Measurements from ENCODE around the gene MIDN.

MIDN gene

DNA sequence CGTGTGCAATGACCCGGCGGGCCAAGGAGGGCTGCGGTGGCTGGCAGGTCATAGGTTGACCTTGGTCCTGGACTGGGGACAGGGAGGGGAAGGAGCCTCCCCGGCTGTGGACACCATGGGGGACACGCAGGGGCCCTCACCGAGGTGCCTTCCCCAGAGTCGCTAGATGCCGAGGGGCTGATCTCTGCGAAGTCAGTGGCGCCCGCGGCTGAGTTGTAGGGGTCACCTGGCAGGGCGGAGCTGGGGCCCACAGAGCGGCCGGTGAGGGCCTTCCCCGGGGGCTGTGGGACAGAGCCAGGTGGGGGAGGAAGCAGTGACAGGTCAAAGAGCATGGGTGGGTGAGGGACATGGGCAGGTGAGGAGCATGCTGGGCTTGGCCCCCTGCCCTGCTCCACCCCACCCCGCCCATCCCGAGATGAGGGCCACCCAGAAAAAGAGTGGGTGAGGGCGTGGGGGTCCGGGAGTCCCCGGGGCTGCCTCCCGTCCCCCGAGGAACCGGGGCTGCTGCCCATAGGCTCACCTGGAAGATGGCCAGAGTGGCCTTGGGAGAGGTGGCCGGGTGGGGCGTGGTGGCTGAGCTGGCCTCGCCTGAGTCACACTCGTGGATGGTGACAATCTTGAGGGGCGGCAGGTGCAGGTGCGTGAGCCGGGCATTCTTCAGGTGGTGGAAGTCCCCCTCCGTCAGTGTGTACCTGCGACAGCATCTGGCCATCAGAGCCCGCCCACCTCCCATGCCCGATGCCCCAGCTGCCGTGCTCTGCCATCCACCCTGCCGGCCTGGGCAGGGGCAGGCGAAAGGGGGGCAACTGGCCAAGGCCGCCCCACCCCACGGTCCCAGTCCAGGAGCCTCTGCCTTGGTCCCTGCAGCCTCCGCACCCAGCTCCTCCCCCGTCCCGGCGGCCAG, 14.1 kb upstream of the MIDN start:
- ChIA-PET CTCF (interaction anchor here (0.7 kb wide), 1 partner anchor 12 kb away, joined by 5 read pairs; no protein-coding TSS in a partner anchor), POLR2A (no interaction called here)
- Histone ChIP-seq H3K27ac (ENCODE audit: extremely low read depth, low read depth, low read length) (no peak overlapping the region), H3K4me1 (ENCODE audit: control insufficient read depth, insufficient read depth, low read length) (no peaks in the 10 kb centered on the region; the same call in 1 of the 2 replicates), H3K9me3 (ENCODE audit: control insufficient read depth, insufficient read depth, low read depth, low read length) (no peaks in the 10 kb centered on the region), H3K36me3 (ENCODE audit: control insufficient read depth in 2 of 2, insufficient read depth in 1 of 2, low read length in 2 of 2) (peaks cover 0 to 37% of the 10 kb centered on the region in 2 experiments; a peak in 1 of 3 replicates), H3K4me3 (ENCODE audit: low read depth, low read length) (no peak overlapping the region)
- peak; percentile 52 for TF ChIP-seq KLF1 (tag by site-specific recombination; IDR thresholded peaks at IDR 0.05)
- TF ChIP-seq ZNF394 (tag by site-specific recombination; IDR thresholded peaks at IDR 0.05; ENCODE audit: borderline replicate concordance): no peak
- peak; percentile 45 for TF ChIP-seq BCL11B (tag by site-specific recombination; IDR thresholded peaks at IDR 0.05; ENCODE audit: low read depth)
- 0 out of 2 replicates have a peak, but pooled peaks have one; percentile 25 for TF ChIP-seq SCRT2 (tag by site-specific recombination; IDR thresholded peaks at IDR 0.05)
- TF ChIP-seq, protein P1, sequence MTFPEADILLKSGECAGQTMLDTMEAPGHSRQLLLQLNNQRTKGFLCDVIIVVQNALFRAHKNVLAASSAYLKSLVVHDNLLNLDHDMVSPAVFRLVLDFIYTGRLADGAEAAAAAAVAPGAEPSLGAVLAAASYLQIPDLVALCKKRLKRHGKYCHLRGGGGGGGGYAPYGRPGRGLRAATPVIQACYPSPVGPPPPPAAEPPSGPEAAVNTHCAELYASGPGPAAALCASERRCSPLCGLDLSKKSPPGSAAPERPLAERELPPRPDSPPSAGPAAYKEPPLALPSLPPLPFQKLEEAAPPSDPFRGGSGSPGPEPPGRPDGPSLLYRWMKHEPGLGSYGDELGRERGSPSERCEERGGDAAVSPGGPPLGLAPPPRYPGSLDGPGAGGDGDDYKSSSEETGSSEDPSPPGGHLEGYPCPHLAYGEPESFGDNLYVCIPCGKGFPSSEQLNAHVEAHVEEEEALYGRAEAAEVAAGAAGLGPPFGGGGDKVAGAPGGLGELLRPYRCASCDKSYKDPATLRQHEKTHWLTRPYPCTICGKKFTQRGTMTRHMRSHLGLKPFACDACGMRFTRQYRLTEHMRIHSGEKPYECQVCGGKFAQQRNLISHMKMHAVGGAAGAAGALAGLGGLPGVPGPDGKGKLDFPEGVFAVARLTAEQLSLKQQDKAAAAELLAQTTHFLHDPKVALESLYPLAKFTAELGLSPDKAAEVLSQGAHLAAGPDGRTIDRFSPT (tag by site-specific recombination; IDR thresholded peaks at IDR 0.05): peak; percentile 88
- TF ChIP-seq ZBTB20 (tag by site-specific recombination; IDR thresholded peaks at IDR 0.05): no peak
- no peak for TF ChIP-seq ZNF391 (tag by site-specific recombination; IDR thresholded peaks at IDR 0.05; ENCODE audit: borderline replicate concordance, low read depth)
- TF ChIP-seq KLF8 (tag by site-specific recombination; IDR thresholded peaks at IDR 0.05): peak; percentile 48; the same call in 1 of the 2 replicates

DNA sequence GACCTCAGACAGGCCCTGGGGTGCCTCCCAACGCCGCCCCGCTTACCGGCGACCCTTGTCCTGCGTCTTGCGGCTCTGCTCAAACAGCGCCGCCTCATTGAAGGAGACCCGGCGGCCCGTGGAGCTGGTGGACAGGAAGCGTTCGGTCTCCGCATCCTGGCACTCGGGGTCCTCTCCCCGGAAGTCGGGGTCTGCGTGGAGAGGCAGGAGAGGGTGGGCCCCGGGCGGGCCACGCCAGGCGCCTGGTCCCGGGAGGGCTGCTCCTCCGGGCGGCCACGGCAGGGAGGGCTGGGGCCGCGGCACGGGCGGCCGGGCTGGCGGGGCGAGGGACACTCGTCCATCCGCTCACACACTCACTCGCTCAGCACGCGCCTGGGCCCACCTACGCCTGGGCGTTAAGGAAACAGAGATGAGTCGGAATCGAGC, 13.4 kb upstream of the MIDN start:
- Histone ChIP-seq H3K27ac (ENCODE audit: extremely low read depth, low read depth, low read length) (no peak overlapping the region), H3K4me3 (ENCODE audit: low read depth, low read length) (no peak overlapping the region), H3K9me3 (ENCODE audit: control insufficient read depth, insufficient read depth, low read depth, low read length) (no peaks in the 10 kb centered on the region), H3K36me3 (ENCODE audit: control insufficient read depth in 2 of 2, insufficient read depth in 1 of 2, low read length in 2 of 2) (peaks cover 0 to 37% of the 10 kb centered on the region in 2 experiments; a peak in 1 of 3 replicates), H3K4me1 (ENCODE audit: control insufficient read depth, insufficient read depth, low read length) (no peaks in the 10 kb centered on the region; the same call in 1 of the 2 replicates)
- CTCF ChIA-PET: interaction anchor here (0.7 kb wide), 1 partner anchor 13 kb away, joined by 5 read pairs; no protein-coding TSS in a partner anchor
- TF ChIP-seq KLF8 (tag by site-specific recombination; IDR thresholded peaks at IDR 0.05): no peak
- TF ChIP-seq SP3 (tag by site-specific recombination; IDR thresholded peaks at IDR 0.05): no peak
- no peak for TF ChIP-seq ZNF521 (tag by site-specific recombination; IDR thresholded peaks at IDR 0.05)
- no peak for TF ChIP-seq ZNF660 (tag by site-specific recombination; IDR thresholded peaks at IDR 0.05)
- no peak for TF ChIP-seq ZNF184 (tag by site-specific recombination; IDR thresholded peaks at IDR 0.05)
- TF ChIP-seq, protein P2, sequence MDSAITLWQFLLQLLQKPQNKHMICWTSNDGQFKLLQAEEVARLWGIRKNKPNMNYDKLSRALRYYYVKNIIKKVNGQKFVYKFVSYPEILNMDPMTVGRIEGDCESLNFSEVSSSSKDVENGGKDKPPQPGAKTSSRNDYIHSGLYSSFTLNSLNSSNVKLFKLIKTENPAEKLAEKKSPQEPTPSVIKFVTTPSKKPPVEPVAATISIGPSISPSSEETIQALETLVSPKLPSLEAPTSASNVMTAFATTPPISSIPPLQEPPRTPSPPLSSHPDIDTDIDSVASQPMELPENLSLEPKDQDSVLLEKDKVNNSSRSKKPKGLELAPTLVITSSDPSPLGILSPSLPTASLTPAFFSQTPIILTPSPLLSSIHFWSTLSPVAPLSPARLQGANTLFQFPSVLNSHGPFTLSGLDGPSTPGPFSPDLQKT (IDR thresholded peaks at IDR 0.05; ENCODE audit: borderline replicate concordance, low read depth, low read length): no peak
- TF ChIP-seq, protein P3, sequence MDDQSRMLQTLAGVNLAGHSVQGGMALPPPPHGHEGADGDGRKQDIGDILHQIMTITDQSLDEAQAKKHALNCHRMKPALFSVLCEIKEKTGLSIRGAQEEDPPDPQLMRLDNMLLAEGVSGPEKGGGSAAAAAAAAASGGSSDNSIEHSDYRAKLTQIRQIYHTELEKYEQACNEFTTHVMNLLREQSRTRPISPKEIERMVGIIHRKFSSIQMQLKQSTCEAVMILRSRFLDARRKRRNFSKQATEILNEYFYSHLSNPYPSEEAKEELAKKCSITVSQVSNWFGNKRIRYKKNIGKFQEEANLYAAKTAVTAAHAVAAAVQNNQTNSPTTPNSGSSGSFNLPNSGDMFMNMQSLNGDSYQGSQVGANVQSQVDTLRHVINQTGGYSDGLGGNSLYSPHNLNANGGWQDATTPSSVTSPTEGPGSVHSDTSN (CRISPR knock-in tag; IDR thresholded peaks at IDR 0.05): no peak
- no peak for TF ChIP-seq ZNF202 (tag by site-specific recombination; IDR thresholded peaks at IDR 0.05; ENCODE audit: borderline replicate concordance)
- no peak for TF ChIP-seq ZNF248 (tag by site-specific recombination; IDR thresholded peaks at IDR 0.05)
- no peak for TF ChIP-seq YY2 (tag by site-specific recombination; IDR thresholded peaks at IDR 0.05)
- no peak for TF ChIP-seq KLF7 (tag by site-specific recombination; IDR thresholded peaks at IDR 0.05; ENCODE audit: borderline replicate concordance)
- TF ChIP-seq, protein P4, sequence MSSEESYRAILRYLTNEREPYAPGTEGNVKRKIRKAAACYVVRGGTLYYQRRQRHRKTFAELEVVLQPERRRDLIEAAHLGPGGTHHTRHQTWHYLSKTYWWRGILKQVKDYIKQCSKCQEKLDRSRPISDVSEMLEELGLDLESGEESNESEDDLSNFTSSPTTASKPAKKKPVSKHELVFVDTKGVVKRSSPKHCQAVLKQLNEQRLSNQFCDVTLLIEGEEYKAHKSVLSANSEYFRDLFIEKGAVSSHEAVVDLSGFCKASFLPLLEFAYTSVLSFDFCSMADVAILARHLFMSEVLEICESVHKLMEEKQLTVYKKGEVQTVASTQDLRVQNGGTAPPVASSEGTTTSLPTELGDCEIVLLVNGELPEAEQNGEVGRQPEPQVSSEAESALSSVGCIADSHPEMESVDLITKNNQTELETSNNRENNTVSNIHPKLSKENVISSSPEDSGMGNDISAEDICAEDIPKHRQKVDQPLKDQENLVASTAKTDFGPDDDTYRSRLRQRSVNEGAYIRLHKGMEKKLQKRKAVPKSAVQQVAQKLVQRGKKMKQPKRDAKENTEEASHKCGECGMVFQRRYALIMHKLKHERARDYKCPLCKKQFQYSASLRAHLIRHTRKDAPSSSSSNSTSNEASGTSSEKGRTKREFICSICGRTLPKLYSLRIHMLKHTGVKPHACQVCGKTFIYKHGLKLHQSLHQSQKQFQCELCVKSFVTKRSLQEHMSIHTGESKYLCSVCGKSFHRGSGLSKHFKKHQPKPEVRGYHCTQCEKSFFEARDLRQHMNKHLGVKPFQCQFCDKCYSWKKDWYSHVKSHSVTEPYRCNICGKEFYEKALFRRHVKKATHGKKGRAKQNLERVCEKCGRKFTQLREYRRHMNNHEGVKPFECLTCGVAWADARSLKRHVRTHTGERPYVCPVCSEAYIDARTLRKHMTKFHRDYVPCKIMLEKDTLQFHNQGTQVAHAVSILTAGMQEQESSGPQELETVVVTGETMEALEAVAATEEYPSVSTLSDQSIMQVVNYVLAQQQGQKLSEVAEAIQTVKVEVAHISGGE (tag by site-specific recombination; conservative IDR thresholded peaks at IDR 0.05; ENCODE audit: low read depth): no peak
- TF ChIP-seq ZNF549 (tag by site-specific recombination; IDR thresholded peaks at IDR 0.05): no peak
- TF ChIP-seq ZNF792 (tag by site-specific recombination; IDR thresholded peaks at IDR 0.05): no peak
- no peak for TF ChIP-seq ZBTB20 (tag by site-specific recombination; IDR thresholded peaks at IDR 0.05)
- no peak for TF ChIP-seq ZNF747 (tag by site-specific recombination; IDR thresholded peaks at IDR 0.05)
- TF ChIP-seq ZNF239 (tag by site-specific recombination; IDR thresholded peaks at IDR 0.05): no peak
- no peak for TF ChIP-seq BCL11A (tag by site-specific recombination; IDR thresholded peaks at IDR 0.05; ENCODE audit: low read depth)
- TF ChIP-seq REPIN1 (tag by site-specific recombination; IDR thresholded peaks at IDR 0.05; ENCODE audit: low read depth): no peak
- TF ChIP-seq ZNF140 (tag by site-specific recombination; IDR thresholded peaks at IDR 0.05): no peak
- POLR2A ChIA-PET: no interaction called here
